ENCODE data around the gene YARS2.

Gene YARS2

GRCh38 chr12:32754111-32754510, 1.6 kb downstream of the YARS2 start:
- H3K27ac ChIP-seq: no peak overlapping the region
- TF ChIP-seq ZFX (IDR thresholded peaks at IDR 0.05; ENCODE audit: borderline replicate concordance): no peak
- TF ChIP-seq CTCF (IDR thresholded peaks at IDR 0.05): no peak

GRCh38 chr12:32753605-32754004, 2.1 kb downstream of the YARS2 start:
- TF ChIP-seq CTCF (IDR thresholded peaks at IDR 0.05) (no peak), ZFX (IDR thresholded peaks at IDR 0.05; ENCODE audit: borderline replicate concordance) (no peak)
- no peak overlapping the region for H3K27ac ChIP-seq

- no peak overlapping the region for H3K27ac ChIP-seq
- TF ChIP-seq ZFX (IDR thresholded peaks at IDR 0.05; ENCODE audit: borderline replicate concordance) (no peak), CTCF (IDR thresholded peaks at IDR 0.05) (no peak)
Observed at GRCh38 chr12:32743264-32743663, 12.4 kb downstream of the YARS2 start.

- TF ChIP-seq CTCF (IDR thresholded peaks at IDR 0.05) (no peak), ZFX (IDR thresholded peaks at IDR 0.05; ENCODE audit: borderline replicate concordance) (no peak)
- H3K27ac ChIP-seq: no peak overlapping the region
Observed at GRCh38 chr12:32742133-32742532, 13.6 kb downstream of the YARS2 start.

- no peak overlapping the region for H3K27ac ChIP-seq
- TF ChIP-seq CTCF (IDR thresholded peaks at IDR 0.05) (no peak), ZFX (IDR thresholded peaks at IDR 0.05; ENCODE audit: borderline replicate concordance) (no peak)
Observed at GRCh38 chr12:32739279-32739678, 16.4 kb downstream of the YARS2 start.

GRCh38 chr12:32737715-32738114, 18.0 kb downstream of the YARS2 start:
- TF ChIP-seq ZFX (IDR thresholded peaks at IDR 0.05; ENCODE audit: borderline replicate concordance) (no peak), CTCF (IDR thresholded peaks at IDR 0.05) (no peak)
- H3K27ac ChIP-seq: no peak overlapping the region

- TF ChIP-seq CTCF (IDR thresholded peaks at IDR 0.05): no peak
- no peak for TF ChIP-seq ZFX (IDR thresholded peaks at IDR 0.05; ENCODE audit: borderline replicate concordance)
- no peak overlapping the region; the same call in 1 of the 2 replicates for H3K27ac ChIP-seq
Observed at GRCh38 chr12:32736445-32736844, 19.3 kb downstream of the YARS2 start.
